Cortex of kidney (tissue), 1 donor: ENCODE data around the gene RPL10.

Experiments
- DNase-seq: peaks from one replicate; lab custom pipeline; 2025; lab: John Stamatoyannopoulos, UW

RPL10 gene

DNA sequence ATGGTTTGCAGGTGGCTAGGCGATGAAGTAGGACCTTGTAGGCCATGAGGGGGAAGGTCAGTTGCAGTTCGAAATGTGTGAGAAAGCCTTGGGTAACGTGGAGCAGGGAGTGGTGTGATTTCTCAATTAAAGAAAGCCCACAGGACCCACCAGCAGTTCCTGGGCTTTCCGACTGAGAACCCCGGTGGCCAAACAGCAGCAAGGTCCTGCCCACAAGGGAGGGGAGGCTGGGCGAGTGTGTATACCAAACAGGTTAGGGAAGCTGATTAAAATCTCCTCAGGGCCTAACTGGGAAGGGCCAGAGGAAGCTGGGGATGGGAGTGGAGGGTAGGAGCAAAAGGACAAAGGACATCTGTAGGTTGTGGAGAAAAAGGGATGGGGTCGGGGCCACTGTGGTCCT is 32.7 kb downstream of the RPL10 start:
- DNase-seq: no peak

DNA sequence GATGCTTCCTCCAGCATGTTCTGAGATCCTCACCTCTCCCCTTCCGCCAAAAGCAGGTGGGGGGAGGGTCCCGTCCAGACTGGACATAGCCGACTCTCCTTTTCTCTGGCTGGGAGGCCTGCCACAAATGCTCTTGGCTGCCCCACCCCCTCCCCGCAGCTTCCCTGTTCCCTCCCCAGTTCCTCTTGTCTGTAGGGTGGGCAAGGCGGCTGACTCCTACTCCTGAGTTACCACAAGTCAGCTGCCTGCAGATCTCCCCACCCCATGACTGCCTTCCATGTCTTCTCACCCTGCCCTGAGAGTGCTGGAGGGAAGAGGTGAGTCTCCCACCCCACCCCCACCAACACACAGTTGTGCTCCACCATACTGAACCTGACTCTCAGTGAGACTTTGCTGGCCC is 33.2 kb downstream of the RPL10 start:
- DNase-seq: no peak

DNA sequence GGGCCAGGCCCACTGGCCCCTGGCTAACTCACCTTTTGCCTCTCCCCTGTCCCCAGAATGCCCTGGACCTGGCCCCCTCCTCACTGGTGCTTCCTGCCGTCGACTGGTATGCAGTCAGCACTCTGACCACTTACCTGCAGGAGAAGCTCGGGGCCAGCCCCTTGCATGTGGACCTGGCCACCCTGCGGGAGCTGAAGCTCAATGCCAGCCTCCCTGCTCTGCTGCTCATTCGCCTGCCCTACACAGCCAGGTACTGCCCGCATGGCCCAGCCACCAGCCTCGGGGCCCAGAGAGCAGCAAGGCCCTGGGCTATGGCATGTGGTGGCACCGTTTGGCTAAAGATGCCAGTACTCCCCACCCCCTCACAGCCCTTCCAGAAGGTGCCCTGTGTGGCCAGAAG is 34.0 kb downstream of the RPL10 start:
- no peak for DNase-seq

DNA sequence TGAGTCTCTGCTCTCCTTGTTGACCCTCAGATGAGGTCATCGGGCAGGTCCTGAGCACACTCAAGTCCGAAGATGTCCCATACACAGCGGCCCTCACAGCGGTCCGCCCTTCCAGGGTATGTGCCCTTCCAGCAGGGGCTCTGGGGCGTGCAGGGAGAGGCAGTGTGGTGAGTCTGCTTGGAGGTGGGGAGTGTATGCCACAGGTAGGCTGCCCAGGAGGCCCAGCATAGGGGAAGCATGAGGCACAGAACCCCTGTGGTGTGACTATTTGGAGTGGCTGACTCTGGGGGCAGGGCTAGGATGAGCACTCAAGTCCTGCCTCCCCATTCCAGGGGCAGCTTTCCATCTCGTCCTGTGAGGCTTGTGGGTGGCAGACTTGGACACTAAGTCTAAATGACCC is 35.4 kb downstream of the RPL10 start:
- no peak for DNase-seq

DNA sequence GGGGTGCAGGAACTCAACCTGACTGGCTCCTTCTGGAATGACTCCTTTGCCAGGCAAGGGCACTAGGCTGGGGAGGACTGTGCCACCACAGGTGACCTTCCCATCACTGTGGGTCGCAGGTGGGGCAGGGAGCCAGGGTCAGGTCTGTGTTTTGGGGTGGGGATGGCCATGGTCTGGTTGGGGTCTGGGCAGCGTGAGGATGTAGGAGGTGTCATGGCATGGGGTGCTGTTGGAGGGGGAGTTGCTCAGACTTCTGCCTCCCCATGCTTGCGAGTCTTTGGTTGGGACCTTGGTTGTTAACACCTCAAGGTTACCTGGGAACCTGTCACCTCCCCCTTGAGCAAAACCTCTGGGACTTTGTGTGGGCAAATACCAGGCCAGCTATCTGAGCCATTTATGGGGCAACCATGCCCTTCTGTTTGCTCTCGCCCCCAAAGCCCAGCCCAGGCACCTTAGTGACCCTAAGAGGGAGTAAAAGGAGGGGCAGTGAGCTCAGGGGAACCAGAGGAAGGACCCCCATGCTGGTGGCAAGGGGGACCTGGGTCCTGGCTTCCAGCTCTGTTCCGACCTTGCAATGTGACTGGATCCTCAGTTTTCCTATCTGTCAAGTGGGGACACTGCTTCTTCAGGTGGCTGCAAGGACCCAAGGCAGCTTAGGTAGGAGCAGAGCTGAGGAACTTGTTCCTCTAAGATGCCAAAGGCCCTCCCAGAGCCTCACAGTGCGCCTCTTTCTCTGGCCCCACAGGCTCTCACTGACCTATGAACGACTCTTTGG is 36.4 kb downstream of the RPL10 start:
- no peak for DNase-seq

DNA sequence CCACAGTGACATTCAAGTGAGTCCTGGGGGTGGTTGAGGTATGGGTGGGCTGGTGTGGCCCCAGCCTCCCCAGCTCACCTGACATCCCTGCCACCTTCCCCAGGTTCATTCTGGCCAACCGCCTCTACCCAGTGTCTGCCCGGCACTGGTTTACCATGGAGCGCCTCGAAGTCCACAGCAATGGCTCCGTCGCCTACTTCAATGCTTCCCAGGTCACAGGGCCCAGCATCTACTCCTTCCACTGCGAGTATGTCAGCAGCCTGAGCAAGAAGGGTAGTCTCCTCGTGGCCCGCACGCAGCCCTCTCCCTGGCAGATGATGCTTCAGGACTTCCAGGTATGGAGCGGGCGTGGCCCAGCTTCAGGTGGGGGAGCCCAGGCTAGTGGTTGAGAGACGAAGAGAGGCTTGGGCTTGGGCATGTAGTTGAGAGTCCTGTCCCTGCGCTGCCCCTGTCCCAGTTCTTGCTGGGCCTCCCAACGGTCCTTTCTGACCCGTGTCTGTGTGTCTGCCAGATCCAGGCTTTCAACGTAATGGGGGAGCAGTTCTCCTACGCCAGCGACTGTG is 37.1 kb downstream of the RPL10 start:
- no peak for DNase-seq

DNA sequence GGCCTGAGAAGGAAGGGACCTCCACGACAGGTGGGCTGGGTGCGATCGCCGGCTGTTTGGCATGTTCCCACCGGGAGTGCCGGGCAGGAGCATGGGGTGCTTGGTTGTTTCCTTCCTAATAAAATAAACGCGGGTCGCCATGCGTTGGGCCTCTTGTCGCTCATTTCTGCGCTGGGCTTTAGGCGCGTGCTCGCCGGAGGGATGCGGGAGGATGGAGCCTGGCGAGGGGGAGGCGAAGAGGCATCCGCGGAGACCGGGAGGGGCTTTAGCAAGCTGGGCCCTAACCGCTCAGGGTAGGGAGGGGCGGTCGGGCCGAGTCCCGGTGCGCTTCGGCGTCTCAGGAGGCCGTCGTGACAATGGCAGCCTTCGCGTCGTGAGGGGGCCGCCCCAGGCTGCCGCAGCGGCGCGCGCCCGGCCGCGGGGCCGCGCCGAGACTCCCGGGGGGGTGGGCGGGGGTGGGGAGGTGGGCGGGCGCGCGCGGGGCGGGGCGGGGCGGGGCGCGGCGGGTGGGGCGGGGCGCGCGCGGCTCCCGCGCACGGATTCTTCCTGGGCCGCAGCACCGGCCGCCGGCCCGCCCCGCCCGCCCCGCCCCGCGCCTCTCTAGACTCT is 38.3 kb downstream of the RPL10 start:
- DNase-seq: no peak

DNA sequence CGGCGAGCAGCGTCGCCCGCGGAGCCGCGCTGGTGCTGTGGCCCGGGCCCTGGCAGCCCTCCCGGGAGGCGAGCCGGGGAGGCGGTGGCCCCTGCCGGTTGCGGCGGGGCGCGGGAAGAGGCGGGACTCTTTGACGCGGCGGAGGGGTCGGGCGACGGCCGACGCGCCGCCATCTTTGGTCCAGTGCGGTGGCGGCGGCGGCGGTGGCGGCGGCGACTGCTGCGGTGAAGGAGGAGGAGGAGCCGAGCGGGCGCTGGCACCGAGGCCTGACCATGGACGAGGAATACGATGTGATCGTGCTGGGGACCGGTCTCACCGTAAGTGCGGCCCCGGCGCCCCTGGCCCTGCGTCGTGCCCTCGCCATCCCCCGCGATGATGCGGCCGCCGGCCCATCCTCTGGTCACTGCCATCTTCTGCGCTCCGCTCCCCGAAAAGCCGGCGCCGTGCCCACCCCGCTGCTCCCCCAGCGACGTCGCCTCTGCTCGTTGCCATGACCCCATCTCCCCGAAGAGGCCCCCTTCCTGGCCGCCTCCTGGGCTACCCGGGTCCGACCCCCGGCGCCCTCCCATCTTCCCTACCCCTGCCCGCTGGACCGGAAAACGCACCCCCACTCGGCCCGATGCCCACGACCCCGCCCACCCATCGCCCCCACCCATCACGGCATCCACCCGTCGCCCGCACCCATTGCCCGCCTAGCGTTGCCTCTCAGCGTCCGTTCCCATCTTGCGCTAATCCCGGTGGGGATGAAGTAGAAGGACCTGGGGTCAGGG is 39.0 kb downstream of the RPL10 start, which contains the start of gene GDI1:
TSS of gene GDI1 (plus strand) at position 172 of the 770 bp plus-strand sequence. CDS start at position 273, 101 bp downstream.
- DNase-seq: no peak

DNA sequence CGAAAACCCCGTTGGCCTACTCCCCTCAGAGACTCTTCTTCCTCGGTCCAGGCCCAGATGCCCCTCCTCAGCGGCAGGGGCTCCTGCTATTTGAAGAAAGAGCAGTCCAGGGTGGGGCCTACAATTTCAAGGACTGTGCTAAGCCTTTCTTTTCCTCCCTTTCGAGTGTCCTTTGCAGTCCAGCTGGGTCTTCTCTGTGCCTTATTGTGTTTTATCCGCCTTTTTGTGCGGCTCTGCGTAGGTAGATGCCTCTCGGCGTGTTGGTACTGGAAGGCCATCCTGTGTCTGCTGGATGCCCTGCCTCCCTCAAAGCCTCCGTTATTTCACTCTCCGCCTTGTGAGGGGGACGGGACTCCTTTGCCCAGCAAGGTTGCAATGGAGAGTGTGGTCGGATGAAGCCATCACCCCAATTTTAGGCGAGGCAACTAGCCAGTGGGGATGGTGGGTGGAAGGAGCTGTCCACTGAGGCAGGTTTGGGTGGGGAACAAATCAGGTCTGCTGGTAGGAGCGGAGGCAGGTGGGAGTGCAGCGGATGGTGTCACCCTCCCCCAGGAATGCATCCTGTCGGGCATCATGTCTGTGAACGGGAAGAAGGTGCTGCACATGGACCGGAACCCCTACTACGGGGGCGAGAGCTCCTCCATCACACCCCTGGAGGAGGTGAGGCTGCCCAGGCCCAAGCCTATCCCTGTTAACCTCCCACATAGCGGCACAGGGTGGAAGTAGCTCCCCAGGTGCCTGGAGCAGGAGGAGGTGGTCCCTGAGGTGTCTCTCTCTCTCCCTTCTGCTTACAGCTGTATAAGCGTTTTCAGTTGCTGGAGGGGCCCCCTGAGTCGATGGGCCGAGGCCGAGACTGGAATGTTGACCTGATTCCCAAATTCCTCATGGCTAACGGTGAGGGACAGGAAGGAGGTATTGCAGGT is 40.1 kb downstream of the RPL10 start:
- no peak for DNase-seq

DNA sequence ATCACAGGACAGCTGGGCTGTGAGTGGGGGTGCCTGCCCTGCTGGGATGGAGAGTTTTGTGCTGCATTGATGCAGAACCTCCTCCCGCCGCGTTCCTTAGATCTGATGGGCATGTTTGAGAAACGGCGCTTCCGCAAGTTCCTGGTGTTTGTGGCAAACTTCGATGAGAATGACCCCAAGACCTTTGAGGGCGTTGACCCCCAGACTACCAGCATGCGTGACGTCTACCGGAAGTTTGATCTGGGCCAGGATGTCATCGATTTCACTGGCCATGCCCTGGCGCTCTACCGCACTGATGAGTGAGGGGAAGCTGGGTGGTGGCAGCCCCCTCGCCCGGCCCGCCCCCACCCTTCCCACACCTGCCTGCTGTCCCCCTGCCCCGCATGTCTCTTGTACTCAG is 41.7 kb downstream of the RPL10 start:
- no peak for DNase-seq

DNA sequence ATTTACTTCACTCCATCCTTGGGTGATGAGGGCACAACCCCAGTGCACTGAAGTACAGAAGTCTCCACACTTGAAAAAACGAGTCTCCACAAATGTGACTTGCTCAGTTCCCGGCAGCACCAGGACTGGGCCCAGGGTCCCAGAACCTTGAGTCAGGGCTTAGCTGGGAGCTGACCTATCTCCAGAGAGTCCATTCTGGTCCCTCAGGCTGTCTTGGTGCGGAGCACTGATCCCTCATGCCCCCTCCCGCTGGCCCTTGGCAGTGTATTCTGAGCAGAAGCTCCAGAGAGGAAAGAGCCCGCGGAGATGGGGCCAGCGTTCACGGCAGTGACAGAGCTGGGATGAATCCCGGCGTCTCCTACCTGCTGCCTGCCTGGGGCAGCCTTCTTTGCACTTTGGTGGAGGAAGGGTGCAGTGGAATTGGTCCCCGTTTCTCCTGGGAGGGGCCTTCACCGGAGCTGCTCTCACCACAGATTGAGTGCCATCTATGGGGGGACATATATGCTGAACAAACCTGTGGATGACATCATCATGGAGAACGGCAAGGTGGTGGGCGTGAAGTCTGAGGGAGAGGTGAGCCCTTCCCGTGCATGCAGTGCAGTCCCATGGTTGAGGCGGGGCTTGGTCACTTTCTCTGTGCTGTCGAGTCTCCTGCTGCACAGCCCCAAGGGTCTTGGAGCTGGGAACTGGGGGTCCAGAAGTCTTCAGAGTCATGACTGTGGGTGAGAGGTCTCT is 42.6 kb downstream of the RPL10 start:
- DNase-seq: no peak

DNA sequence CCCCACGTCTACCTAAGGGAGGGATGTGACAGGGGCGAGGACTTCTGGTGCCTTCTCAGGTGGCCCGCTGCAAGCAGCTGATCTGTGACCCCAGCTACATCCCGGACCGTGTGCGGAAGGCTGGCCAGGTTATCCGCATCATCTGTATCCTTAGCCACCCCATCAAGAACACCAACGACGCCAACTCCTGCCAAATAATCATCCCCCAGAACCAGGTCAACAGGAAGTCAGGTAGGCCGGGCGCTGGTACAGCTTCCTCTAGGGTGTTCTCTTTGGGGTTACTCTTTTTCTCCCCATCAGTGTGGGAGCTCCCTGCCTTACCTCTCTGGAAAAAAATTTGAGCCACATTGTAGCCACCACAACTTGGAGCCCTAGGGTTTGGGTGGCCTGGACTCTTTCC is 43.4 kb downstream of the RPL10 start:
- DNase-seq: no peak

DNA sequence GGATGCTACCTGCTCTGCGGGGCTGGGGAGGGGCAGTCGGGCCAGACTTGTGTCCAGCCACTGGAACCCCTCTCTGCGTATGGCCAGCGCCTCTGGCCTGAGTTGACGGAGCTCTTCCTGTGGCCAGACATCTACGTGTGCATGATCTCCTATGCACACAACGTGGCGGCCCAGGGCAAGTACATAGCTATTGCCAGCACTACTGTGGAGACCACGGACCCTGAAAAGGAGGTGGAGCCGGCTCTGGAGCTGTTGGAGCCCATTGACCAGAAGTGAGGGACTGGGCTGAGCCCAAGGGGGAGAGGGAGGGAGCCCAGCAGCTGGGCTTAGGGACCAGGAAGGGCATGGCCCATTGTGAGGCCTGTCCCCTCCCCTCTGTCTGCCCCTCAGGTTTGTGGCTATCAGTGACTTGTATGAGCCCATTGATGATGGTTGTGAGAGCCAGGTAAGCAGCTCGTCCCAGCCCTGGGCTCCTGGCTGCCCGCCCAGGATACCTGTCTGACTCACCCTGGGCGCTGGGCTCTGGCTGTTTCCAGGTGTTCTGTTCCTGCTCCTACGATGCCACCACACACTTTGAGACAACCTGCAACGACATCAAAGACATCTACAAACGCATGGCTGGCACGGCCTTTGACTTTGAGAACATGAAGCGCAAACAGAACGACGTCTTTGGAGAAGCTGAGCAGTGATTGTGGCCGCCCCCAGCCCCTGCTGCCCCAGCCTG is 44.0 kb downstream of the RPL10 start:
- no peak for DNase-seq

DNA sequence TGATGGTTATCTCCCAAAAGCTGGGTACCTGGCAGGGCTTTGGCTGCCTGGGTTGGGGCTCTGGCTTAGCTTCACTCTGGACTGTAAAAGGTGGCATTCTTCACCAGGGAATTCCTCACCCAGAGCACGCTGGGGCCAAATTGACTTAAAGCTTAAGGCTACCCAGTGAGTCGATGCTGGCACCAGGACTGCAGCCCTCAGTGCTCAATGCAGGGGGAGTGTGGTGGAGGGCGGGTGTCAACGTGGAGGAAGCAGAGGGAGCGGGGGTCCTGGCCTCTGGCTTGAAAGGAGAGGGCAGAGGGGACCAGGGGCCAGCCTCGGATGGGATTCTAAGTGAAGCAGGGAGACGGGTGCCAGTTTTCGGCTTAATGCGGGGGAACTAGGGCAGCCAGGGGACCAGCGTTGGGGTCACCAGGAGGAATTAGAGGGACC is 45.3 kb downstream of the RPL10 start:
- no peak for DNase-seq

DNA sequence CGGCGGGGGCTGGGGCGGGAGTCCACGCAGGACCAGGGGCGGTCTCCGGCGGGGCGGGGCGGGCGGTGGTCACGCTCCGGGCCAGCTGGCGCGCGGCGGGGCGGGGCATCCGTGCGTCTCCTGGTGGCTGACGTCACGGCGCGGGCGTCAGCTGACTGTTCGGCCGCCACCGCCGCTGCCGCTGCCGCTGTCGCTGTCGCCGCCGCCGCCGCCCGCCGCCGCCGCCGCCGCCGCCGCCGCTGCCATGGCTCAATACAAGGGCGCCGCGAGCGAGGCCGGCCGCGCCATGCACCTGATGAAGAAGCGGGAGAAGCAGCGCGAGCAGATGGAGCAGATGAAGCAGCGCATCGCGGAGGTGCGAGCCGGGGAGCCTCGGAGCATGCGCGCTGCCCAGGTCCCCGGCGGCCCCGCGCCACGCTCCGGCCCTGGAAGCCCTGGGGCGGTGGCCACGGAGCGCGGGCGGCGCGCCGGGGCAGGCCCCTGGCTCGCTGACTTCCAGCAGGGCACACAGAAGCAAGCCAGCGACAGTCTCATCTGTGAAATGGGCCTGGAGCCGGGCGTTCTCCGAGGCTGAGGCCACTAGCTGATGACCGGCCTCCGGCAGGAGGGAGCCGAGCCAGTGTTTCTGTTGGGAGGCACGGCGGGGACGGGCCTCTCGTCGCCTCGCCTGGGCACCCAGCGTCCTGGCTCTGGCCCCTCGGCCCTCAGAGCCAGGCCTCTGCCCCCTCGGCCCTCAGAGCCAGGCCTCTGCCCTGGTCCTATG is 46.0 kb downstream of the RPL10 start, which contains the start of gene FAM50A:
TSS of gene FAM50A (plus strand) at position 150 of the 763 bp plus-strand sequence. CDS start at position 245, 95 bp downstream.
- DNase-seq: no peak

DNA sequence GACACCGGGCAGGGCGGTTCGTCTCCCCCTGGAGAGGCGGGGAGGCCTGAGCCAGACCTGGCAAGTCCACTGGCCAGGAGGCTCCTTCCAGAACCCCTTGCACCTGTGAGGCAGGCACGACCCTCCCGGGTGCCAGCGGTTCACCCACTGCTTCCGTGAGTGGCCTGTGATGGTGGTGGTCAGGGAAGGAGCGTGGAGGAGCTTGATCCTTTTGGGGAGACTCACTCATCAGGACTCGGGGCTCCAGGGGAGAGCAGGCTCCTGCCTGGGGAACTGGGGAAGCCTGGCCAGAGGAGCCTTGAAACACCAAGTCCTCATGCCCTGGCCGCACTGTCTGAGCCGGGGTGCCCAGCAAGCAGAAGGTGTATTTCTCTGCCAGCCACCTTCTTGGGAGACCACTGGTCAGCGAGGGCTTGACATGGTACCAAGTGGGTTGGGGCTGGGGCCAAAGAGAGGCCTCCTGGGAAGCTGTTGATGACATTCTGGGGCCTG is 46.6 kb downstream of the RPL10 start:
- no peak for DNase-seq

DNA sequence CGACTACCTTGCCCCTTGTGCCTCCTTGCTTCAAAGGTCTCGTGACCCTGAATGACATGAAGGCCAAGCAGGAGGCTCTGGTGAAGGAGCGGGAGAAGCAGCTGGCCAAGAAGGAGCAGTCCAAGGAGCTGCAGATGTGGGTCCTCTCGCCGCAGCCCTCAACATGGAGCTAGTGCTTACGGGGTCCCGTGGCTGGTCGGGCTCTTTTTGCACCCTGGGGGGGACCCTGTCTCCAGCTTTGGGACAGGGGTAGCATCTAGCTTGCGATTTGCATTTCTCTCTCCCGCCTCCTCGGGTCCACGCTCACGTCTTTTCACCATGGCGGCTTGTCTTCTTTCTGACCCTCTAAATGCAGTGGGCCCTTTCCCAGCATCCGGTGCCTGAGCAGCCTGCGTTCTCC is 47.6 kb downstream of the RPL10 start:
- no peak for DNase-seq

DNA sequence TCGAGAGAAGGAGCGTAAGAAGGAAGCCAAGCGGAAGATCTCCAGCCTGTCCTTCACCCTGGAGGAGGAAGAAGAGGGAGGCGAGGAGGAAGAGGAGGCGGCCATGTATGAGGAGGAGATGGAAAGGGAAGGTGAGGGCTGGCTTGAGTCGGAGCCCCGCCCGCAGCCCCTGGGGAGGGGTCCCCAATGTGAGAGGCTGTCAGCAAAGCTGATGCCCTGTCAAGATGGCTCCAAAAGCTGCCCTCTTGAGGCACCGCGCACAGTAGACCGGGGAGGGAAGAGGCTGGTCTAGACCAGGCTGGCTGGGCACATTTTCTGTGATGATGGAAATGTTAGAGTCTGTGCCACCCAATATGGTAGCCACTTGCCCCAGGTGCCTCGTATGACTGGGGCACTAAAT is 48.3 kb downstream of the RPL10 start:
- DNase-seq: no peak

DNA sequence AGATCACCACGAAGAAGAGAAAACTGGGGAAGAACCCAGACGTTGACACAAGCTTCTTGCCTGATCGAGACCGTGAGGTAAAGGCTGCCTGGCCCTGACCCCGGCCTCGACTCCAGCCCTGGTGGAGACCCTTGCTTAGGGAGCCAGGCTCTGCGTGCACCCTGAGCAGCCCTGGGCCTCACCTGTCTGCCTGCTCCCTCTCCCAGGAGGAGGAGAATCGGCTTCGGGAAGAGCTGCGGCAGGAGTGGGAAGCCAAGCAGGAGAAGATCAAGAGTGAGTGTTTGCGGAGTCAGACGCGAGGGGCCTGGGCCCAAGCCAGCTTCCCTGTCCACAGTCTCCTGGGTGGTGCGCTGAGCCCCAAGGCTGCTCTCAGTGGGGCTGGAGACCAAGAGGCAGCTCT is 50.3 kb downstream of the RPL10 start:
- no peak for DNase-seq
